HL-60 (cell line): ENCODE measurements around the gene CHMP4A.

Source experiments
- DNase-seq, 2 experiments: peaks; one replicate each; pipeline ENCODE4 v3.0.0-alpha.2; 2010 to 2020; ENCODE audit warnings: low read depth in 1 of 2, low spot score in 1 of 2
- H3K27ac ChIP-seq: fragments of 250-450 bp; sonication (Bioruptor Pico); replicated peaks from 2 replicates; pipeline ENCODE4 v1.5.1; 2020; ENCODE audit warnings: mild to moderate bottlenecking, moderate library complexity
- H3K27me3 ChIP-seq: fragments of 250-450 bp; sonication (Bioruptor Pico); 2 replicates; pipeline ENCODE4 v1.5.1; 2021; ENCODE audit warnings: mild to moderate bottlenecking, moderate library complexity; ENCODE audit not compliant: insufficient read depth, poor library complexity, severe bottlenecking
- H3K4me3 ChIP-seq: replicated peaks from 2 replicates; pipeline ENCODE4 v1.5.1; 2011; ENCODE audit warnings: mild to moderate bottlenecking, control low read depth, low read length; ENCODE audit not compliant: insufficient read depth
- GABPA ChIP-seq: IDR thresholded peaks from 2 replicates; pipeline ENCODE4 v1.6.1; 2012; ENCODE audit warnings: low read depth
- POLR2AphosphoS5 ChIP-seq: IDR thresholded peaks from 2 replicates; pipeline ENCODE4 v1.6.1; 2012; ENCODE audit warnings: low read depth
- SPI1 ChIP-seq: IDR thresholded peaks from 2 replicates; pipeline ENCODE4 v1.6.1; 2012; ENCODE audit warnings: low read depth, mild to moderate bottlenecking, borderline replicate concordance
- TF ChIP-seq, protein P1 (sequence below): IDR thresholded peaks from one replicate; pipeline ENCODE4 v1.5.1; 2011; ENCODE audit warnings: low read length, control low read depth, inconsistent platforms; ENCODE audit not compliant: insufficient read depth
- TF ChIP-seq, protein P2 (sequence below): IDR thresholded peaks from 2 replicates; pipeline ENCODE4 v1.6.1; 2012; ENCODE audit warnings: low read depth; ENCODE audit not compliant: insufficient replicate concordance

Gene CHMP4A

DNA sequence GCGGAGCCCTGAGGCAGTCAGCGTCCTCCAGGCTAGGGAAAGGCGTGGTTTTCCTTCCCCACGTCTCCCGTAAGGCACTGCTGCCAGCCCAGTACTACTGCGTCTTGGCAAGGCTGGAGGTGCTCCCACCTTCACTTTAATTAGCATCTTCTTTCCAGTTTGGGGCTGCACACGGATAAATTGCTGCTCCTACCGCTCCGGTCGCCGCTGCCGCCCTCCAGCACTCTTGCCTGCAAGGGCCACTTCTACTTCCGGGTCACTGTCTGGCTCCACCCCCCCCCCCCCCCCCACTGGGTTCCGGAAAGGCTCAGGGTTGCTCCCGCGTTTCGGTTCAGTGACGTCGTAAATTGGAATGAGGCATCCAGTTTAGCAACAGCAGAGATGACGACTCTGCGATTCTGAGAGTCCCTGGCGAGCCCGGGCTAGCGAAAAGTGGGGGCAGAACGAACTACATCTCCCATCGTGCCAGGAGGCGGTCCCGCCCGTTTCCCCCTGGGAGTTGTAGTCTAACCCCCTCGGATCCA lies 18.9 kb upstream of the CHMP4A start, which contains the start of gene NEDD8:
Gene NEDD8, minus strand, starts transcription at position 247 of the 524 bp plus-strand sequence. Its CDS starts 100 bp downstream, at position 147.
- peak within 1 kb of the TSS; percentile 83 for H3K27ac ChIP-seq
- TF ChIP-seq SPI1 (no peak), POLR2AphosphoS5 (no peak; the same call in 1 of the 2 replicates), GABPA (peak; percentile 88)
- TF ChIP-seq, protein P1, sequence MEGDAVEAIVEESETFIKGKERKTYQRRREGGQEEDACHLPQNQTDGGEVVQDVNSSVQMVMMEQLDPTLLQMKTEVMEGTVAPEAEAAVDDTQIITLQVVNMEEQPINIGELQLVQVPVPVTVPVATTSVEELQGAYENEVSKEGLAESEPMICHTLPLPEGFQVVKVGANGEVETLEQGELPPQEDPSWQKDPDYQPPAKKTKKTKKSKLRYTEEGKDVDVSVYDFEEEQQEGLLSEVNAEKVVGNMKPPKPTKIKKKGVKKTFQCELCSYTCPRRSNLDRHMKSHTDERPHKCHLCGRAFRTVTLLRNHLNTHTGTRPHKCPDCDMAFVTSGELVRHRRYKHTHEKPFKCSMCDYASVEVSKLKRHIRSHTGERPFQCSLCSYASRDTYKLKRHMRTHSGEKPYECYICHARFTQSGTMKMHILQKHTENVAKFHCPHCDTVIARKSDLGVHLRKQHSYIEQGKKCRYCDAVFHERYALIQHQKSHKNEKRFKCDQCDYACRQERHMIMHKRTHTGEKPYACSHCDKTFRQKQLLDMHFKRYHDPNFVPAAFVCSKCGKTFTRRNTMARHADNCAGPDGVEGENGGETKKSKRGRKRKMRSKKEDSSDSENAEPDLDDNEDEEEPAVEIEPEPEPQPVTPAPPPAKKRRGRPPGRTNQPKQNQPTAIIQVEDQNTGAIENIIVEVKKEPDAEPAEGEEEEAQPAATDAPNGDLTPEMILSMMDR = no peak
- TF ChIP-seq, protein P2, sequence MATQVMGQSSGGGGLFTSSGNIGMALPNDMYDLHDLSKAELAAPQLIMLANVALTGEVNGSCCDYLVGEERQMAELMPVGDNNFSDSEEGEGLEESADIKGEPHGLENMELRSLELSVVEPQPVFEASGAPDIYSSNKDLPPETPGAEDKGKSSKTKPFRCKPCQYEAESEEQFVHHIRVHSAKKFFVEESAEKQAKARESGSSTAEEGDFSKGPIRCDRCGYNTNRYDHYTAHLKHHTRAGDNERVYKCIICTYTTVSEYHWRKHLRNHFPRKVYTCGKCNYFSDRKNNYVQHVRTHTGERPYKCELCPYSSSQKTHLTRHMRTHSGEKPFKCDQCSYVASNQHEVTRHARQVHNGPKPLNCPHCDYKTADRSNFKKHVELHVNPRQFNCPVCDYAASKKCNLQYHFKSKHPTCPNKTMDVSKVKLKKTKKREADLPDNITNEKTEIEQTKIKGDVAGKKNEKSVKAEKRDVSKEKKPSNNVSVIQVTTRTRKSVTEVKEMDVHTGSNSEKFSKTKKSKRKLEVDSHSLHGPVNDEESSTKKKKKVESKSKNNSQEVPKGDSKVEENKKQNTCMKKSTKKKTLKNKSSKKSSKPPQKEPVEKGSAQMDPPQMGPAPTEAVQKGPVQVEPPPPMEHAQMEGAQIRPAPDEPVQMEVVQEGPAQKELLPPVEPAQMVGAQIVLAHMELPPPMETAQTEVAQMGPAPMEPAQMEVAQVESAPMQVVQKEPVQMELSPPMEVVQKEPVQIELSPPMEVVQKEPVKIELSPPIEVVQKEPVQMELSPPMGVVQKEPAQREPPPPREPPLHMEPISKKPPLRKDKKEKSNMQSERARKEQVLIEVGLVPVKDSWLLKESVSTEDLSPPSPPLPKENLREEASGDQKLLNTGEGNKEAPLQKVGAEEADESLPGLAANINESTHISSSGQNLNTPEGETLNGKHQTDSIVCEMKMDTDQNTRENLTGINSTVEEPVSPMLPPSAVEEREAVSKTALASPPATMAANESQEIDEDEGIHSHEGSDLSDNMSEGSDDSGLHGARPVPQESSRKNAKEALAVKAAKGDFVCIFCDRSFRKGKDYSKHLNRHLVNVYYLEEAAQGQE = no peak
- no peaks in the 10 kb centered on the region for H3K27me3 ChIP-seq
- DNase-seq = peak; percentile 95 to 96
- peak within 1 kb of the TSS; percentile 82 for H3K4me3 ChIP-seq

DNA sequence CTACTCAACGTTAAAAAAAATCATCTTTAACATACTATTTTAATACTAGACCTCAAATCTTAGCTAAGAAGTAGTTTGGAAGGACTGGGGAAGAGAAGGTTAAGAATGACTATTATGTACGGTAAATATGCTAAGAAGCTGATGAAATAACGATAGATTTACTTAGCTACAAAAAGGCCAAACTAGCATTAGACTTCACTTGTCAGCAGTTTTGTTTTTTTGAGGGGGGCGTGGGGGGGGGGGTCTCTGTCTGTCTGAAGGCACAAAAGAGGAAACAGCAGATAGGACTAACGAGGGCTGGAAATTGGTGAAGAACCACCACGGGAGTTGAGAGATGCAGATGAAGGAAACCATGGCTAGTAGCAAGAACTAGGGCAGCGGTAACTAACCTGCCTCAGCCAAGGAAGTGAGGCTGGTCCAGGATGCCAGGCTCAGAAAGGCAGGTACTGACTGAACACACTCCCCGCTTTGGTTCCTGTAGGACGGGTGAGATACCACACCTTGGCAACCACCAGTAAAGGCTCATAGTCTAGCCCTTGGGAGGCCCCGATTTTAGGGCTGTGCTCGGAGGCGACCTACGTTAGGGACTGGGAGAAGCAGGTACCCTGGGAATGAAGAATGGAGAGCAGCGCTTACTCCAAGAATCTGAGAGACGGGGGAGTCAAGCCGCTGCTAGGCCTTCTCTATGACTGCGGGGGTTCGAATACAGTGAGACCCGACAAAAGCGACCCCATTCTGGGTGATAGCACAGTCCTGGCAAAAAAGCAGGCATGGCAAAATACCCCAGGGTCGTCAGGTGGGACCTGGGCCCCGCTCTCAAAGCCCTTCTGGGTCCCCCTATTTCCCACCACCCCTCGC lies 18.2 kb upstream of the CHMP4A start:
- H3K4me3 ChIP-seq = peak overlapping the region; percentile 82
- peak overlapping the region; percentile 83 for H3K27ac ChIP-seq
- peak; percentile 25; the same call in 1 of the 2 replicates for TF ChIP-seq SPI1
- TF ChIP-seq, protein P1 = no peak
- peak in 1 of 2 experiments; percentile 12 for DNase-seq
- H3K27me3 ChIP-seq = no peaks in the 10 kb centered on the region

DNA sequence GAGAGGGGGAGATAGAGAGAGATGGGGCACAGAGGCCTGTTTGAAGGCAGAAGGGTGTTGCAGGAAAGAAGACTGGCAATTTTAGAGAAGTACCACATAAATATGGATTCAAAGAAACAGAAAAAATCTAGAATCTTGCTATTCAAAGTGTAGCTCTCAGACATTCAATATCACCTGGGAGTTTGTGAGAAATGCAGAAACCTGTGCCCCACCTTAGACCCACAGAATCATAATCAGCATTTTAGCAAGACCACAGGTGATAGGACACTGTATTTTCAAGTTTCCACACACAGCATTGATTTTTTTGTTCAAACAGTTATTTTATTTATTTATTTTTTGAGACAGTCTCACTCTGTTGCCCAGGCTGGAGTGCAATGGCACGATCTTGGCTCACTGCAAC lies 15.6 kb upstream of the CHMP4A start:
- no peak overlapping the region for H3K4me3 ChIP-seq
- TF ChIP-seq POLR2AphosphoS5 = no peak
- TF ChIP-seq SPI1 = no peak
- TF ChIP-seq GABPA = no peak
- TF ChIP-seq, protein P1 = no peak
- TF ChIP-seq, protein P2 = no peak
- DNase-seq = no peak
- H3K27ac ChIP-seq = no peak overlapping the region
- no peaks in the 10 kb centered on the region for H3K27me3 ChIP-seq
